Measurements from ENCODE around the gene C16orf96.
A peak's percentile ranks its signal among the peaks of the same experiment; 100 is the strongest.

The C16orf96 gene

GRCh38 chr16:4614571-4615383 lies 58.6 kb downstream of the C16orf96 start, which contains the start of gene UBALD1 (continued):
- peak; percentile 68 for TF ChIP-seq PRDM10 (tag by site-specific recombination; IDR thresholded peaks at IDR 0.05)
- peak; percentile 49; the same call in 1 of the 2 replicates for TF ChIP-seq ZNF324 (tag by site-specific recombination; IDR thresholded peaks at IDR 0.05)
- TF ChIP-seq ZNF629 (tag by site-specific recombination; IDR thresholded peaks at IDR 0.05): peak; percentile 76
- TF ChIP-seq, protein P1, sequence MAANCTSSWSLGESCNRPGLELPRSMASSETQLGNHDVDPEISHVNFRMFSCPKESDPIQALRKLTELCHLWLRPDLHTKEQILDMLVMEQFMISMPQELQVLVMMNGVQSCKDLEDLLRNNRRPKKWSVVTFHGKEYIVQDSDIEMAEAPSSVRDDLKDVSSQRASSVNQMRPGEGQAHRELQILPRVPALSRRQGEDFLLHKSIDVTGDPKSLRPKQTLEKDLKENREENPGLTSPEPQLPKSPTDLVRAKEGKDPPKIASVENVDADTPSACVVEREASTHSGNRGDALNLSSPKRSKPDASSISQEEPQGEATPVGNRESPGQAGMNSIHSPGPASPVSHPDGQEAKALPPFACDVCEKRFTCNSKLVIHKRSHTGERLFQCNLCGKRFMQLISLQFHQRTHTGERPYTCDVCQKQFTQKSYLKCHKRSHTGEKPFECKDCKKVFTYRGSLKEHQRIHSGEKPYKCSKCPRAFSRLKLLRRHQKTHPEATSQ (tag by site-specific recombination; IDR thresholded peaks at IDR 0.05): no peak
- TF ChIP-seq ZIC2 (tag by site-specific recombination; IDR thresholded peaks at IDR 0.05): peak; percentile 94
- TF ChIP-seq ZNF501 (tag by site-specific recombination; IDR thresholded peaks at IDR 0.05): no peak; the same call in 1 of the 2 replicates
- no peak for TF ChIP-seq WT1 (tag by site-specific recombination; IDR thresholded peaks at IDR 0.05)
- TF ChIP-seq ZNF776 (tag by site-specific recombination; IDR thresholded peaks at IDR 0.05; ENCODE audit: borderline replicate concordance): no peak
- TF ChIP-seq, protein P2, sequence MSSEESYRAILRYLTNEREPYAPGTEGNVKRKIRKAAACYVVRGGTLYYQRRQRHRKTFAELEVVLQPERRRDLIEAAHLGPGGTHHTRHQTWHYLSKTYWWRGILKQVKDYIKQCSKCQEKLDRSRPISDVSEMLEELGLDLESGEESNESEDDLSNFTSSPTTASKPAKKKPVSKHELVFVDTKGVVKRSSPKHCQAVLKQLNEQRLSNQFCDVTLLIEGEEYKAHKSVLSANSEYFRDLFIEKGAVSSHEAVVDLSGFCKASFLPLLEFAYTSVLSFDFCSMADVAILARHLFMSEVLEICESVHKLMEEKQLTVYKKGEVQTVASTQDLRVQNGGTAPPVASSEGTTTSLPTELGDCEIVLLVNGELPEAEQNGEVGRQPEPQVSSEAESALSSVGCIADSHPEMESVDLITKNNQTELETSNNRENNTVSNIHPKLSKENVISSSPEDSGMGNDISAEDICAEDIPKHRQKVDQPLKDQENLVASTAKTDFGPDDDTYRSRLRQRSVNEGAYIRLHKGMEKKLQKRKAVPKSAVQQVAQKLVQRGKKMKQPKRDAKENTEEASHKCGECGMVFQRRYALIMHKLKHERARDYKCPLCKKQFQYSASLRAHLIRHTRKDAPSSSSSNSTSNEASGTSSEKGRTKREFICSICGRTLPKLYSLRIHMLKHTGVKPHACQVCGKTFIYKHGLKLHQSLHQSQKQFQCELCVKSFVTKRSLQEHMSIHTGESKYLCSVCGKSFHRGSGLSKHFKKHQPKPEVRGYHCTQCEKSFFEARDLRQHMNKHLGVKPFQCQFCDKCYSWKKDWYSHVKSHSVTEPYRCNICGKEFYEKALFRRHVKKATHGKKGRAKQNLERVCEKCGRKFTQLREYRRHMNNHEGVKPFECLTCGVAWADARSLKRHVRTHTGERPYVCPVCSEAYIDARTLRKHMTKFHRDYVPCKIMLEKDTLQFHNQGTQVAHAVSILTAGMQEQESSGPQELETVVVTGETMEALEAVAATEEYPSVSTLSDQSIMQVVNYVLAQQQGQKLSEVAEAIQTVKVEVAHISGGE (tag by site-specific recombination; conservative IDR thresholded peaks at IDR 0.05; ENCODE audit: low read depth): peak; percentile 89
- peak; percentile 92 for TF ChIP-seq ZXDB (tag by site-specific recombination; IDR thresholded peaks at IDR 0.05)
- TF ChIP-seq ZNF423 (tag by site-specific recombination; IDR thresholded peaks at IDR 0.05): peak; percentile 99
- no peak for TF ChIP-seq ZNF37A (tag by site-specific recombination; IDR thresholded peaks at IDR 0.05)
- TF ChIP-seq ZNF521 (tag by site-specific recombination; IDR thresholded peaks at IDR 0.05): no peak
- no peak for TF ChIP-seq ZNF785 (tag by site-specific recombination; IDR thresholded peaks at IDR 0.05)
- TF ChIP-seq SP2 (tag by site-specific recombination; IDR thresholded peaks at IDR 0.05): peak; percentile 70
- no peak for TF ChIP-seq ZNF747 (tag by site-specific recombination; IDR thresholded peaks at IDR 0.05)
- TF ChIP-seq GFI1B (tag by site-specific recombination; IDR thresholded peaks at IDR 0.05): no peak
- peak; percentile 22; the same call in 1 of the 2 replicates for TF ChIP-seq BCL11B (tag by site-specific recombination; IDR thresholded peaks at IDR 0.05; ENCODE audit: low read depth)
- TF ChIP-seq, protein P3, sequence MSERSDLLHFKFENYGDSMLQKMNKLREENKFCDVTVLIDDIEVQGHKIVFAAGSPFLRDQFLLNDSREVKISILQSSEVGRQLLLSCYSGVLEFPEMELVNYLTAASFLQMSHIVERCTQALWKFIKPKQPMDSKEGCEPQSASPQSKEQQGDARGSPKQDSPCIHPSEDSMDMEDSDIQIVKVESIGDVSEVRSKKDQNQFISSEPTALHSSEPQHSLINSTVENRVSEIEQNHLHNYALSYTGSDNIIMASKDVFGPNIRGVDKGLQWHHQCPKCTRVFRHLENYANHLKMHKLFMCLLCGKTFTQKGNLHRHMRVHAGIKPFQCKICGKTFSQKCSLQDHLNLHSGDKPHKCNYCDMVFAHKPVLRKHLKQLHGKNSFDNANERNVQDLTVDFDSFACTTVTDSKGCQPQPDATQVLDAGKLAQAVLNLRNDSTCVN (tag by site-specific recombination; optimal IDR thresholded peaks at IDR 0.05): peak; percentile 86
- TF ChIP-seq, protein P4, sequence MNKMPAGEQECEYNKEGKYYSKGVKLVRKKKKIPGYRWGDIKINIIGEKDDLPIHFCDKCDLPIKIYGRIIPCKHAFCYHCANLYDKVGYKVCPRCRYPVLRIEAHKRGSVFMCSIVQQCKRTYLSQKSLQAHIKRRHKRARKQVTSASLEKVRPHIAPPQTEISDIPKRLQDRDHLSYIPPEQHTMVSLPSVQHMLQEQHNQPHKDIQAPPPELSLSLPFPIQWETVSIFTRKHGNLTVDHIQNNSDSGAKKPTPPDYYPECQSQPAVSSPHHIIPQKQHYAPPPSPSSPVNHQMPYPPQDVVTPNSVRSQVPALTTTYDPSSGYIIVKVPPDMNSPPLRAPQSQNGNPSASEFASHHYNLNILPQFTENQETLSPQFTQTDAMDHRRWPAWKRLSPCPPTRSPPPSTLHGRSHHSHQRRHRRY (tag by site-specific recombination; IDR thresholded peaks at IDR 0.05): no peak
- TF ChIP-seq, protein P5, sequence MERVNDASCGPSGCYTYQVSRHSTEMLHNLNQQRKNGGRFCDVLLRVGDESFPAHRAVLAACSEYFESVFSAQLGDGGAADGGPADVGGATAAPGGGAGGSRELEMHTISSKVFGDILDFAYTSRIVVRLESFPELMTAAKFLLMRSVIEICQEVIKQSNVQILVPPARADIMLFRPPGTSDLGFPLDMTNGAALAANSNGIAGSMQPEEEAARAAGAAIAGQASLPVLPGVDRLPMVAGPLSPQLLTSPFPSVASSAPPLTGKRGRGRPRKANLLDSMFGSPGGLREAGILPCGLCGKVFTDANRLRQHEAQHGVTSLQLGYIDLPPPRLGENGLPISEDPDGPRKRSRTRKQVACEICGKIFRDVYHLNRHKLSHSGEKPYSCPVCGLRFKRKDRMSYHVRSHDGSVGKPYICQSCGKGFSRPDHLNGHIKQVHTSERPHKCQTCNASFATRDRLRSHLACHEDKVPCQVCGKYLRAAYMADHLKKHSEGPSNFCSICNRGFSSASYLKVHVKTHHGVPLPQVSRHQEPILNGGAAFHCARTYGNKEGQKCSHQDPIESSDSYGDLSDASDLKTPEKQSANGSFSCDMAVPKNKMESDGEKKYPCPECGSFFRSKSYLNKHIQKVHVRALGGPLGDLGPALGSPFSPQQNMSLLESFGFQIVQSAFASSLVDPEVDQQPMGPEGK (tag by site-specific recombination; IDR thresholded peaks at IDR 0.05): peak; percentile 96
- TF ChIP-seq ZNF600 (tag by site-specific recombination; IDR thresholded peaks at IDR 0.05): peak; percentile 84
- no peak for TF ChIP-seq ZNF626 (tag by site-specific recombination; IDR thresholded peaks at IDR 0.05)
- no peak for TF ChIP-seq ZNF426 (tag by site-specific recombination; IDR thresholded peaks at IDR 0.05)
- TF ChIP-seq ZNF837 (tag by site-specific recombination; IDR thresholded peaks at IDR 0.05): no peak
- no peak for TF ChIP-seq ZNF174 (tag by site-specific recombination; IDR thresholded peaks at IDR 0.05)

Data from HEK293 (cell line).